ENCODE results near the gene SH3BGRL.

The SH3BGRL gene

DNA sequence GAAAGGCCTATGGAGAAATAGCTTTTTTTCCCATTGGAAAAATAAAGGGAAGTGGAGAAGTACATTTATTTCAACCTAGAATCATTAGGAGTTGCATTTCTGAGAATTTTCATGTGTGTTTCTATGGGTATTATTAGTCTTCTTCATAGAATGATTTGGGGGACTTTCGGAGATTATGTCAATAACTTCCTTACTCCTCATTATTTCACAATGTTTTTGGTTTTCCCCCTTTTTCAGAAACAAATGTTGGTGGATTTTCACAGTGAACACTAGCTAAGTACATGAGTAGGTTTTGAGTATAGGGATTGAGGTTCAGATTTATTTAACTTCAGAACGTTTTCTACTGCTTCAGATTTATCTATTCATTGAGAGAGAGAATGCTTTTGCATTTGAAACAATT lies 54.0 kb downstream of the SH3BGRL start:
- Histone ChIP-seq H3K79me2 (ENCODE audit: low read length) (no peaks in the 10 kb centered on the region), H3K36me3 (replicated peaks; ENCODE audit: insufficient read depth, low read length) (no peaks in the 10 kb centered on the region), H3K9me3 (replicated peaks; ENCODE audit: insufficient read depth, low read length) (no peaks in the 10 kb centered on the region), H3K9ac (ENCODE audit: low read length) (no peak overlapping the region), H3K4me1 (ENCODE audit: low read length) (no peaks in the 10 kb centered on the region), H2AFZ (ENCODE audit: low read length) (no peak overlapping the region), H3K27me3 (replicated peaks; ENCODE audit: insufficient read depth, low read length) (no peaks in the 10 kb centered on the region), H3K4me2 (ENCODE audit: low read depth, low read length) (no peak overlapping the region), H3F3A (ENCODE audit: insufficient read depth, low read length) (no peaks in the 10 kb centered on the region), H3K9me2 (replicated peaks; ENCODE audit: insufficient read depth, low read length) (no peaks in the 10 kb centered on the region), H4K20me1 (ENCODE audit: insufficient read depth, low read length) (no peaks in the 10 kb centered on the region), H3K4me3 (ENCODE audit: low read length) (no peak overlapping the region), H3K27ac (ENCODE audit: low read length) (no peak overlapping the region)
- TF ChIP-seq EZH2phosphoT487 (IDR thresholded peaks at IDR 0.05; ENCODE audit: low read length) (no peak), EZH2 (optimal IDR thresholded peaks at IDR 0.05; ENCODE audit: low read depth, low read length) (no peak)
- TF ChIP-seq, protein P1, sequence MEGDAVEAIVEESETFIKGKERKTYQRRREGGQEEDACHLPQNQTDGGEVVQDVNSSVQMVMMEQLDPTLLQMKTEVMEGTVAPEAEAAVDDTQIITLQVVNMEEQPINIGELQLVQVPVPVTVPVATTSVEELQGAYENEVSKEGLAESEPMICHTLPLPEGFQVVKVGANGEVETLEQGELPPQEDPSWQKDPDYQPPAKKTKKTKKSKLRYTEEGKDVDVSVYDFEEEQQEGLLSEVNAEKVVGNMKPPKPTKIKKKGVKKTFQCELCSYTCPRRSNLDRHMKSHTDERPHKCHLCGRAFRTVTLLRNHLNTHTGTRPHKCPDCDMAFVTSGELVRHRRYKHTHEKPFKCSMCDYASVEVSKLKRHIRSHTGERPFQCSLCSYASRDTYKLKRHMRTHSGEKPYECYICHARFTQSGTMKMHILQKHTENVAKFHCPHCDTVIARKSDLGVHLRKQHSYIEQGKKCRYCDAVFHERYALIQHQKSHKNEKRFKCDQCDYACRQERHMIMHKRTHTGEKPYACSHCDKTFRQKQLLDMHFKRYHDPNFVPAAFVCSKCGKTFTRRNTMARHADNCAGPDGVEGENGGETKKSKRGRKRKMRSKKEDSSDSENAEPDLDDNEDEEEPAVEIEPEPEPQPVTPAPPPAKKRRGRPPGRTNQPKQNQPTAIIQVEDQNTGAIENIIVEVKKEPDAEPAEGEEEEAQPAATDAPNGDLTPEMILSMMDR (IDR thresholded peaks at IDR 0.05; ENCODE audit: low read length) = no peak
- DNase-seq = no peak

DNA sequence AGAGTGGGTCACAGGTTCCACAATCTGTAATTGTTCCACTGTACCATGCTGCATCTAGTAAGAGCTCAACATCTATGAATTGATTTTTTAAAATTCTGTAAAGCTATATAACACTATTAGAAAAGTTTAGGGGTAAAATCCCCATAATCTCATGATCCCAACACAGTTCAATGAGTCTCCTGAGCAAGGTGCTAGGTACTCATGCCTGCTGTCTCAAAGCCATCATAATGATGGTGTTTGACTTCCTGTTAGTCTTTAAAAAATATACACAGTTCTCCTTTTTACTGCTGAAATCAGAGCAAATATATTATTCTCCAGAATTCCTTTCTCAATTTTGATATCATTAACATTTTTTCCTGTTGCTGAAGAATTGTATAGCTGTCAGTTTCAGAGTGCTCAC lies 55.9 kb downstream of the SH3BGRL start:
- H3K9ac ChIP-seq (ENCODE audit: low read length) = no peak overlapping the region
- H3K4me1 ChIP-seq (ENCODE audit: low read length) = no peaks in the 10 kb centered on the region
- DNase-seq = no peak
- no peaks in the 10 kb centered on the region for H4K20me1 ChIP-seq (ENCODE audit: insufficient read depth, low read length)
- H3K9me2 ChIP-seq (replicated peaks; ENCODE audit: insufficient read depth, low read length) = no peaks in the 10 kb centered on the region
- H3K27ac ChIP-seq (ENCODE audit: low read length) = no peak overlapping the region
- H3K4me2 ChIP-seq (ENCODE audit: low read depth, low read length) = no peak overlapping the region
- no peaks in the 10 kb centered on the region for H3K79me2 ChIP-seq (ENCODE audit: low read length)
- H3K4me3 ChIP-seq (ENCODE audit: low read length) = no peak overlapping the region
- TF ChIP-seq EZH2 (optimal IDR thresholded peaks at IDR 0.05; ENCODE audit: low read depth, low read length) (no peak), EZH2phosphoT487 (IDR thresholded peaks at IDR 0.05; ENCODE audit: low read length) (no peak)
- TF ChIP-seq, protein P1 (IDR thresholded peaks at IDR 0.05; ENCODE audit: low read length) = no peak
- H3K27me3 ChIP-seq (replicated peaks; ENCODE audit: insufficient read depth, low read length) = no peaks in the 10 kb centered on the region
- no peak overlapping the region for H2AFZ ChIP-seq (ENCODE audit: low read length)
- H3K36me3 ChIP-seq (replicated peaks; ENCODE audit: insufficient read depth, low read length) = no peaks in the 10 kb centered on the region
- H3K9me3 ChIP-seq (replicated peaks; ENCODE audit: insufficient read depth, low read length) = no peaks in the 10 kb centered on the region
- no peaks in the 10 kb centered on the region for H3F3A ChIP-seq (ENCODE audit: insufficient read depth, low read length)

DNA sequence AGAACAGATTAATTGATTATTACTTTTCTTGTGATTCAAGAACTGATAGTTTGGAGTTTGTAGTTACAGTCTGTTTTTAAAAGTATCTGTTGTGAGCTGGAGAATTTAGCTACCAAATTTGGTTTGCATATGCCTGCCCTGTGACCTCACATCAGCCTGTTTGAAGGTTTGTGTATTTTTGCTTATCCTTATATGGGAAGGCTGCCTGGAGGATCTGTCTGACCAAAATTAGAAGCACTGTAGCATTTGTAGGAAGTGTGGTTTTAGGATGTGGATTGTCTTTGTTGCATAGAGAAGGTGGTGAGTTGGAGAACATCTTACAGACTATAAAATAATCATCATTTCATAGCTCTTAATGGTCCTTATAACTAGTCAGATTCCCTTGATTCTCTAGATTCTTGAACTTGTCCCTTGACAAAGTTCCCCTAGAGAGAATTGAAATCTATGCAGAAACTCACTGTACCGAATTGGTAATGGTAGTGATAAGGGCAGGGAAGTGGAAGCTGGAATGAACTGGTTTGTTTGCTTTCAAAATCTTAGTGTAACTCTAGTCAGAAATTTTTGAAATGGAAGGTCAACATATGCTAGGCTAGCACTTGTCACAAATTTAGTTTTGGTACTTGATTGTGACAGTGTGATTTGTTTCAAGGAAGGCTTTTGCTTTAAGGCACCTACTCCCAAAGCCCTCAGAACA lies 57.3 kb downstream of the SH3BGRL start:
- Histone ChIP-seq H3K27me3 (replicated peaks; ENCODE audit: insufficient read depth, low read length) (no peaks in the 10 kb centered on the region), H4K20me1 (ENCODE audit: insufficient read depth, low read length) (no peaks in the 10 kb centered on the region), H2AFZ (ENCODE audit: low read length) (no peak overlapping the region), H3K4me1 (ENCODE audit: low read length) (no peaks in the 10 kb centered on the region), H3K4me2 (ENCODE audit: low read depth, low read length) (no peak overlapping the region), H3K79me2 (ENCODE audit: low read length) (no peaks in the 10 kb centered on the region), H3F3A (ENCODE audit: insufficient read depth, low read length) (no peaks in the 10 kb centered on the region), H3K9me2 (replicated peaks; ENCODE audit: insufficient read depth, low read length) (no peaks in the 10 kb centered on the region), H3K9ac (ENCODE audit: low read length) (no peak overlapping the region), H3K9me3 (replicated peaks; ENCODE audit: insufficient read depth, low read length) (no peaks in the 10 kb centered on the region), H3K36me3 (replicated peaks; ENCODE audit: insufficient read depth, low read length) (no peaks in the 10 kb centered on the region), H3K4me3 (ENCODE audit: low read length) (no peak overlapping the region), H3K27ac (ENCODE audit: low read length) (no peak overlapping the region)
- TF ChIP-seq EZH2phosphoT487 (IDR thresholded peaks at IDR 0.05; ENCODE audit: low read length) = no peak
- TF ChIP-seq, protein P1 (IDR thresholded peaks at IDR 0.05; ENCODE audit: low read length) = no peak
- TF ChIP-seq EZH2 (optimal IDR thresholded peaks at IDR 0.05; ENCODE audit: low read depth, low read length) = no peak
- no peak for DNase-seq
